SK-N-SH (cell line): ENCODE results near the gene ASH1L. TPM values are rescaled to one million over a fixed set of nuclear protein-coding genes. Genes with fewer than 3 reads are reported as not detected.

Source experiments
- CTCF ChIA-PET: fragments of 300-600, 350-600 bp; formaldehyde crosslinking; extraction: SDS; loops from one replicate; lab custom pipeline; 2021; lab: Yijun Ruan, JAX
- POLR2A ChIA-PET: fragments of 350-600 bp; sonication (Branson Sonifier 250); formaldehyde crosslinking; extraction: SDS; loops from one replicate; lab custom pipeline; 2020; ENCODE audit warnings: antibody characterized with exemption, inconsistent platforms; lab: Yijun Ruan, JAX
- DNase-seq: peaks from one replicate; pipeline ENCODE4 v3.0.0; 2012
- H2AFZ ChIP-seq: fragments of 200-600 bp; sonication (generic); 2 replicates; pipeline ENCODE4 v1.8.1; 2016; ENCODE audit warnings: antibody characterized with exemption, mild to moderate bottlenecking, low read depth
- H3F3A ChIP-seq: fragments of 200-600 bp; sonication (generic); replicated peaks from 2 replicates; pipeline ENCODE3; 2016; ENCODE audit warnings: antibody characterized with exemption, mild to moderate bottlenecking; ENCODE audit not compliant: insufficient read depth
- H3K27ac ChIP-seq, 2 experiments: fragments of 200-500 bp in 1 of 2; fragments of 200-600 bp in 1 of 2; sonication (Bioruptor generic) in 1 of 2; sonication (generic), shearing (Covaris generic) in 1 of 2; 2 replicates each; pipeline versions ENCODE4 v1.5.1 to v1.6.1; 2014 to 2016; ENCODE audit warnings: low read depth in 2 of 2, inconsistent platforms in 1 of 2, low read length in 1 of 2, mild to moderate bottlenecking in 1 of 2, mixed read lengths in 1 of 2
- H3K27me3 ChIP-seq: fragments of 200-600 bp; sonication (generic), shearing (Covaris generic); 2 replicates; pipeline ENCODE4 v1.6.1; 2016; ENCODE audit warnings: mixed run types; ENCODE audit not compliant: insufficient read depth
- H3K36me3 ChIP-seq, 2 experiments: fragments of 200-500 bp in 1 of 2; fragments of 200-600 bp in 1 of 2; sonication (Bioruptor generic) in 1 of 2; sonication (generic) in 1 of 2; replicated peaks in 1 of 2; 2 replicates each; pipeline versions ENCODE3 to v1.5.1; 2014 to 2016; ENCODE audit warnings: low read length in 1 of 2, mild to moderate bottlenecking in 1 of 2; ENCODE audit not compliant: insufficient read depth in 2 of 2, control insufficient read depth in 1 of 2
- H3K4me1 ChIP-seq, 2 experiments: fragments of 200-500 bp in 1 of 2; fragments of 200-600 bp in 1 of 2; sonication (Bioruptor generic) in 1 of 2; sonication (generic), shearing (Covaris generic) in 1 of 2; 2 replicates each; pipeline versions ENCODE4 v1.5.1 to v1.6.1; 2014 to 2016; ENCODE audit warnings: low read depth in 1 of 2, low read length in 1 of 2, mixed run types in 1 of 2; ENCODE audit not compliant: insufficient read depth in 2 of 2, control insufficient read depth in 1 of 2
- H3K4me2 ChIP-seq: fragments of 200-600 bp; sonication (generic), shearing (Covaris generic); 2 replicates; pipeline ENCODE4 v1.6.1; 2017; ENCODE audit warnings: mixed run types
- H3K4me3 ChIP-seq, 2 experiments: fragments of 200-500 bp in 1 of 2; fragments of 200-600 bp in 1 of 2; sonication (Bioruptor generic) in 1 of 2; sonication (generic), shearing (Covaris generic) in 1 of 2; 2 replicates each; pipeline versions ENCODE4 v1.5.1 to v1.8.1; 2014 to 2016; ENCODE audit warnings: low read depth in 2 of 2, inconsistent platforms in 1 of 2, low read length in 1 of 2, mild to moderate bottlenecking in 1 of 2, mixed read lengths in 1 of 2, moderate library complexity in 1 of 2
- H3K79me2 ChIP-seq: fragments of 200-600 bp; sonication (generic); 2 replicates; pipeline ENCODE4 v1.8.1; 2017; ENCODE audit warnings: mild to moderate bottlenecking; ENCODE audit not compliant: insufficient read depth
- H3K9ac ChIP-seq: fragments of 200-600 bp; sonication (generic); 2 replicates; pipeline ENCODE4 v1.6.1; 2017; ENCODE audit warnings: mixed run types
- H3K9me2 ChIP-seq: fragments of 200-600 bp; sonication (generic); 2 replicates; pipeline ENCODE4 v1.6.1; 2017; ENCODE audit warnings: mixed run types
- H3K9me3 ChIP-seq: fragments of 200-600 bp; sonication (generic); 2 replicates; pipeline ENCODE4 v1.6.1; 2017; ENCODE audit warnings: mixed run types, mild to moderate bottlenecking, moderate library complexity
- H4K20me1 ChIP-seq: fragments of 200-600 bp; sonication (generic); 2 replicates; pipeline ENCODE4 v1.6.1; 2017; ENCODE audit warnings: mild to moderate bottlenecking, mixed run types; ENCODE audit not compliant: insufficient read depth
- CHD2 ChIP-seq: fragments of 150-350 bp; IDR thresholded peaks from 2 replicates; pipeline ENCODE4 v1.6.1; 2018; ENCODE audit warnings: low read length; ENCODE audit not compliant: partially characterized antibody
- ELF1 ChIP-seq: IDR thresholded peaks from 2 replicates; pipeline ENCODE4 v1.4.0; 2012
- FOXJ3 ChIP-seq: sonication (generic); formaldehyde crosslinking; IDR thresholded peaks from 2 replicates; pipeline ENCODE4 v1.5.1; 2020; ENCODE audit warnings: mild to moderate bottlenecking, missing genetic modification reagents
- JUND ChIP-seq: IDR thresholded peaks from 2 replicates; pipeline ENCODE4 v1.4.0; 2012
- MXI1 ChIP-seq: IDR thresholded peaks from 2 replicates; pipeline ENCODE4 v1.6.1; 2012; ENCODE audit warnings: mild to moderate bottlenecking, low read depth, low read length, improper control_type of control experiment
- NFIC ChIP-seq: IDR thresholded peaks from 2 replicates; pipeline ENCODE4 v1.4.0; 2012; ENCODE audit warnings: borderline replicate concordance
- NRF1 ChIP-seq: IDR thresholded peaks from 2 replicates; pipeline ENCODE4 v1.6.1; 2012; ENCODE audit warnings: low read depth, mild to moderate bottlenecking, low read length
- PBX3 ChIP-seq: IDR thresholded peaks from 2 replicates; pipeline ENCODE4; 2012
- RAD21 ChIP-seq: IDR thresholded peaks from 2 replicates; pipeline ENCODE4 v1.6.1; 2012; ENCODE audit warnings: mild to moderate bottlenecking, low read length
- RCOR1 ChIP-seq: fragments of 150-350 bp; IDR thresholded peaks from 2 replicates; pipeline ENCODE4 v1.6.1; 2017; ENCODE audit warnings: antibody characterized with exemption, low read length
- REST ChIP-seq: IDR thresholded peaks from 2 replicates; pipeline ENCODE4 v1.6.1; 2012; ENCODE audit warnings: mild to moderate bottlenecking, low read depth, low read length, moderate library complexity
- RFX5 ChIP-seq: IDR thresholded peaks from 2 replicates; pipeline ENCODE4 v1.6.1; 2012; ENCODE audit warnings: mild to moderate bottlenecking, improper control_type of control experiment, low read length
- RXRA ChIP-seq: IDR thresholded peaks from 2 replicates; pipeline ENCODE4 v1.4.0; 2012; ENCODE audit warnings: low read depth, mild to moderate bottlenecking, borderline replicate concordance
- SIN3A ChIP-seq: IDR thresholded peaks from 2 replicates; pipeline ENCODE4 v1.6.1; 2012; ENCODE audit warnings: low read depth, mild to moderate bottlenecking, low read length, moderate library complexity, borderline replicate concordance
- TCF12 ChIP-seq: IDR thresholded peaks from 2 replicates; pipeline ENCODE4 v1.4.0; 2012
- TEAD4 ChIP-seq: IDR thresholded peaks from 2 replicates; pipeline ENCODE4 v1.4.0; 2012; ENCODE audit warnings: mild to moderate bottlenecking, borderline replicate concordance; ENCODE audit not compliant: insufficient read depth
- USF1 ChIP-seq: IDR thresholded peaks from 2 replicates; pipeline ENCODE4 v1.4.0; 2012; ENCODE audit warnings: low read depth, borderline replicate concordance
- ZBTB33 ChIP-seq: IDR thresholded peaks from 2 replicates; pipeline ENCODE4 v1.4.0; 2012; ENCODE audit warnings: low read depth, borderline replicate concordance
- WGBS: methylation state at CpG from one replicate; pipeline ENCODE4 v1.1.6; 2017; ENCODE audit warnings: low lambda C conversion rate; 5-methylcytosine and 5-hydroxymethylcytosine counted together
- polyA plus RNA-seq, 3 experiments: library from polyadenylated mRNA; depleted of rRNA; stranded (reverse); fragments of >200 nt; gene quantifications; 2 replicates each; pipeline ENCODE4 v1.2.3, GENCODE V29; 2012

The ASH1L gene
- polyA plus RNA-seq, 1 of the 3 experiments (the other 2 are of a cell fraction): 13.4 TPM

- peaks cover 14 to 16% of the 10 kb centered on the region in 2 experiments for H3K36me3 ChIP-seq
- no peak overlapping the region for H2AFZ ChIP-seq
- no peak for DNase-seq
- H3K27ac ChIP-seq: peak overlapping the region; percentile 33 to 83; a peak in 3 of 4 replicates
- peaks cover 84% of the 10 kb centered on the region; the same call in 1 of the 2 replicates for H3K79me2 ChIP-seq
- POLR2A ChIA-PET: interaction anchor here (1.0 kb wide), 1 partner anchor 90 kb away, joined by 3 read pairs; no protein-coding TSS in a partner anchor
- CTCF ChIA-PET: interaction anchor here (0.9 to 1.6 kb wide), 5 partner anchors 9 to 223 kb away, joined by 3 to 4 read pairs (median 3); no protein-coding TSS in a partner anchor
- H3F3A ChIP-seq: peaks cover 6% of the 10 kb centered on the region
- H3K4me2 ChIP-seq: no peak overlapping the region
- H3K4me3 ChIP-seq: no peak overlapping the region
- no peak overlapping the region for H3K9ac ChIP-seq
- H3K9me3 ChIP-seq: no peaks in the 10 kb centered on the region
- no peak for TF ChIP-seq ZBTB33
- TF ChIP-seq FOXJ3 (CRISPR knock-in tag): no peak
- no peak for TF ChIP-seq RAD21
- TF ChIP-seq RXRA: no peak
- TF ChIP-seq ELF1: no peak
- no peak for TF ChIP-seq CHD2
- no peak for TF ChIP-seq RCOR1
- TF ChIP-seq SIN3A: no peak
- no peak for TF ChIP-seq PBX3
- no peak for TF ChIP-seq REST
- no peak for TF ChIP-seq NRF1
- no peak for TF ChIP-seq NFIC
- TF ChIP-seq TCF12: no peak
- no peak for TF ChIP-seq USF1
- TF ChIP-seq RFX5: no peak
- TF ChIP-seq TEAD4: no peak
- no peak for TF ChIP-seq JUND
- TF ChIP-seq MXI1: no peak
- H3K4me1 ChIP-seq: peaks cover 0 to 14% of the 10 kb centered on the region in 2 experiments; a peak in 2 of 4 replicates
- H4K20me1 ChIP-seq: no peaks in the 10 kb centered on the region; the same call in 1 of the 2 replicates
- no peaks in the 10 kb centered on the region for H3K27me3 ChIP-seq
- WGBS: 93% methylated on average over 5 of the region's 5 CpGs
- no peaks in the 10 kb centered on the region for H3K9me2 ChIP-seq
Measured at GRCh38 chr1:155473151-155473821, 89.3 kb downstream of the ASH1L start.
